Ovary (tissue), 3 donors: ENCODE results near the gene DCAF8.

ENCODE experiments used
- POLR2A ChIP-seq: fragments of 450-650 bp; IDR thresholded peaks from one replicate; pipeline ENCODE4 v1.6.1; 2017; ENCODE audit warnings: antibody characterized with exemption, mild to moderate bottlenecking, moderate library complexity
- TF ChIP-seq, protein P1 (sequence below), 3 donors: fragments of 450-650 bp in 2 of 3; fragments of 200-600 bp in 1 of 3; IDR thresholded peaks; one replicate each; pipeline versions ENCODE4 v1.5.1 to v1.8.0; 2016 to 2022; ENCODE audit warnings: antibody characterized with exemption in 3 of 3, mild to moderate bottlenecking in 1 of 3
- donor health status: DM: no; HTN: no; CAD: no.

DNA sequence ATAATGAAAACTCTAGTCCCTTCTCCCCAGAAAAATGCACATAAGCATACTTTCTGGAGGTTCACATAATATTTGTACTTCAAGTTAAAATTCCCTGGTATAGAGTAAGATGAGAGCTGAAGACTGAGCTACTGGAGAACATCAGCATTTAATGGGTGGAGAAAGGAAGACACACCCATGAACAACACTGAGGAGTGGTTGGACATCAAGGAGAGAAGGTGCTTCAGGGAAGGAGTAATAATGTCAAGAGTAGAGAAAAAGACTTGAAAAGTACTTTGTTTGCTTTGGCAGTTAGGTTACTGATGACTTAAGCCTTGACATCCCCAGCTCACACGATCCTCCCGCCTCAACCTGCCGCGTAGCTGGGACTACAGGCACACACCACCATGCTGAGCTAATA lies 35.3 kb downstream of the DCAF8 start:
- TF ChIP-seq, protein P1, sequence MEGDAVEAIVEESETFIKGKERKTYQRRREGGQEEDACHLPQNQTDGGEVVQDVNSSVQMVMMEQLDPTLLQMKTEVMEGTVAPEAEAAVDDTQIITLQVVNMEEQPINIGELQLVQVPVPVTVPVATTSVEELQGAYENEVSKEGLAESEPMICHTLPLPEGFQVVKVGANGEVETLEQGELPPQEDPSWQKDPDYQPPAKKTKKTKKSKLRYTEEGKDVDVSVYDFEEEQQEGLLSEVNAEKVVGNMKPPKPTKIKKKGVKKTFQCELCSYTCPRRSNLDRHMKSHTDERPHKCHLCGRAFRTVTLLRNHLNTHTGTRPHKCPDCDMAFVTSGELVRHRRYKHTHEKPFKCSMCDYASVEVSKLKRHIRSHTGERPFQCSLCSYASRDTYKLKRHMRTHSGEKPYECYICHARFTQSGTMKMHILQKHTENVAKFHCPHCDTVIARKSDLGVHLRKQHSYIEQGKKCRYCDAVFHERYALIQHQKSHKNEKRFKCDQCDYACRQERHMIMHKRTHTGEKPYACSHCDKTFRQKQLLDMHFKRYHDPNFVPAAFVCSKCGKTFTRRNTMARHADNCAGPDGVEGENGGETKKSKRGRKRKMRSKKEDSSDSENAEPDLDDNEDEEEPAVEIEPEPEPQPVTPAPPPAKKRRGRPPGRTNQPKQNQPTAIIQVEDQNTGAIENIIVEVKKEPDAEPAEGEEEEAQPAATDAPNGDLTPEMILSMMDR (IDR thresholded peaks at IDR 0.05): no peak
- TF ChIP-seq POLR2A: no peak
